Measurements from ENCODE around the gene CHRNA4.

DNA sequence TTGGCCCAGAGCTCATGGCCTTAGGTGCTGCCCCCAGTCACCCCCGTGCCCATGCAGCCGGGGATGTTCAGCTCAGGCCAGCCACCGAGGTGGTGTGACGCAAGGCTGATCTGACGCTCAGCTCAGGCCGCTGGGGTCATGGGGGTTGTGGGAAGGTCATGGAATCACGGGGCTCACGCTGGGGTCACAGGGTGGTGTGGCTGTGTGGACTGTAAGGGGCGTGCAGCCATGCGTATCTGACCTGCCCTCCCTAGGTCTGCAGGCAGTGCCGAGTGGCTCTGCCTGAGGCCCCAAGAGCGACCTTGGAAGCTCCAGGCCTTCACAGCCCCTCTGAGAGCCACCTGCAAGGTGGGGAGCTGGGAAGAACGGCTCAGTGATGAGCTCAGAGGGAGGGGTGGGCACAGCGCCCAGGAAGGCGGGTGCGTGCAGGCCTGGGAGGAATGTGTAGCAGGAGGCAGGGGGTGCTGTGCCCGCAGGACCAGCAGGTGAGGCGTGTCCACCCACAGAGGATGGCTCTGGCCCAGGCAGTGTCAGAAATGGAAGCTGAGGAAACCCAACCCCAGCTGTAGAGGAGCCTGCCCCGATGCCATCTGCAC, 27.8 kb downstream of the CHRNA4 start:
- TF ChIP-seq CTCF (IDR thresholded peaks at IDR 0.05) (no peak), POLR2A (IDR thresholded peaks at IDR 0.05) (no peak)

All from testis (tissue), 2 donors.